HEK293 (cell line): Measurements from ENCODE around the gene FNDC11.

Source experiments
- CTCF ChIA-PET: fragments of 350-600 bp; formaldehyde crosslinking; extraction: SDS; loops from one replicate; lab custom pipeline; 2021; ENCODE audit warnings: antibody characterized with exemption; lab: Yijun Ruan, JAX
- POLR2A ChIA-PET: fragments of 300-600 bp; formaldehyde crosslinking; extraction: SDS; loops from one replicate; lab custom pipeline; 2020; ENCODE audit warnings: antibody characterized with exemption, inconsistent platforms; lab: Yijun Ruan, JAX
- H3K27ac ChIP-seq: fragments of 200-500 bp; sonication (Bioruptor generic); 2 replicates; pipeline ENCODE4 v1.5.1; 2014; ENCODE audit warnings: low read depth, low read length, control low read depth, inconsistent platforms; ENCODE audit errors: extremely low read depth
- H3K36me3 ChIP-seq, 2 experiments: fragments of 200-500 bp in 1 of 2; sonication (Bioruptor generic) in 1 of 2; 1 replicate in 1 of 2; 2 replicates in 1 of 2; pipeline ENCODE4 v1.5.1; 2014 to 2017; ENCODE audit warnings: inconsistent platforms in 2 of 2, low read length in 2 of 2; ENCODE audit not compliant: control insufficient read depth in 2 of 2, insufficient read depth in 1 of 2
- H3K4me1 ChIP-seq: fragments of 200-500 bp; sonication (Bioruptor generic); 2 replicates; pipeline ENCODE4 v1.5.1; 2014; ENCODE audit warnings: mild to moderate bottlenecking, low read length, inconsistent platforms; ENCODE audit not compliant: control insufficient read depth, insufficient read depth
- H3K4me3 ChIP-seq: 2 replicates; pipeline ENCODE4 v1.5.1; 2011; ENCODE audit warnings: low read depth, mild to moderate bottlenecking, control low read depth, low read length, moderate library complexity
- H3K9me3 ChIP-seq: fragments of 200-500 bp; sonication (Bioruptor generic); 2 replicates; pipeline ENCODE4 v1.5.1; 2014; ENCODE audit warnings: low read depth, low read length, inconsistent platforms; ENCODE audit not compliant: control insufficient read depth, insufficient read depth
- BCL11B ChIP-seq: fragments of 450-650 bp; formaldehyde crosslinking; IDR thresholded peaks from 2 replicates; pipeline ENCODE4 v1.5.1; 2016; ENCODE audit warnings: low read depth, missing biosample characterization, missing genetic modification characterization
- EGR2 ChIP-seq: fragments of 450-650 bp; formaldehyde crosslinking; IDR thresholded peaks from 2 replicates; pipeline ENCODE4 v1.5.1; 2016; ENCODE audit warnings: low read depth, missing biosample characterization, missing genetic modification characterization
- GLIS1 ChIP-seq: fragments of 450-650 bp; formaldehyde crosslinking; IDR thresholded peaks from 2 replicates; pipeline ENCODE4 v1.5.1; 2016; ENCODE audit warnings: missing biosample characterization, missing genetic modification characterization
- GLIS2 ChIP-seq: fragments of 450-650 bp; formaldehyde crosslinking; IDR thresholded peaks from 2 replicates; pipeline ENCODE4 v1.5.1; 2016; ENCODE audit warnings: missing biosample characterization, missing genetic modification characterization
- KLF1 ChIP-seq: fragments of 450-650 bp; formaldehyde crosslinking; IDR thresholded peaks from 2 replicates; pipeline ENCODE4 v1.5.1; 2016; ENCODE audit warnings: missing biosample characterization, missing genetic modification characterization
- MYNN ChIP-seq: fragments of 450-650 bp; formaldehyde crosslinking; IDR thresholded peaks from 2 replicates; pipeline ENCODE4 v1.5.1; 2016; ENCODE audit warnings: missing biosample characterization, missing genetic modification characterization, borderline replicate concordance
- SP2 ChIP-seq: fragments of 450-650 bp; formaldehyde crosslinking; IDR thresholded peaks from 2 replicates; pipeline ENCODE4 v1.5.1; 2016; ENCODE audit warnings: missing biosample characterization, missing genetic modification characterization
- WT1 ChIP-seq: fragments of 450-650 bp; formaldehyde crosslinking; IDR thresholded peaks from 2 replicates; pipeline ENCODE4 v1.5.1; 2016; ENCODE audit warnings: missing biosample characterization, missing genetic modification characterization
- ZBTB8A ChIP-seq: fragments of 450-650 bp; formaldehyde crosslinking; IDR thresholded peaks from 2 replicates; pipeline ENCODE4 v1.5.1; 2016; ENCODE audit warnings: missing biosample characterization, missing genetic modification characterization
- ZEB2 ChIP-seq: fragments of 450-650 bp; formaldehyde crosslinking; IDR thresholded peaks from 2 replicates; pipeline ENCODE4 v1.5.1; 2016; ENCODE audit warnings: missing biosample characterization, missing genetic modification characterization
- ZFHX2 ChIP-seq: fragments of 450-650 bp; formaldehyde crosslinking; conservative IDR thresholded peaks from 2 replicates; pipeline ENCODE4 v1.5.1; 2016; ENCODE audit warnings: missing biosample characterization, missing genetic modification characterization
- ZFP69B ChIP-seq: fragments of 450-650 bp; formaldehyde crosslinking; IDR thresholded peaks from 2 replicates; pipeline ENCODE4 v1.5.1; 2016; ENCODE audit warnings: missing biosample characterization, missing genetic modification characterization
- ZIC2 ChIP-seq: fragments of 450-650 bp; formaldehyde crosslinking; IDR thresholded peaks from 2 replicates; pipeline ENCODE4 v1.5.1; 2016; ENCODE audit warnings: missing biosample characterization, missing genetic modification characterization
- ZNF202 ChIP-seq: fragments of 450-650 bp; formaldehyde crosslinking; IDR thresholded peaks from 2 replicates; pipeline ENCODE4 v1.5.1; 2016; ENCODE audit warnings: missing biosample characterization, missing genetic modification characterization, borderline replicate concordance
- ZNF341 ChIP-seq: fragments of 450-650 bp; formaldehyde crosslinking; IDR thresholded peaks from 2 replicates; pipeline ENCODE4; 2016; ENCODE audit warnings: low read depth, missing biosample characterization, missing genetic modification characterization
- ZNF423 ChIP-seq: fragments of 450-650 bp; formaldehyde crosslinking; IDR thresholded peaks from 2 replicates; pipeline ENCODE4 v1.5.1; 2016; ENCODE audit warnings: missing biosample characterization, missing genetic modification characterization
- ZNF629 ChIP-seq: fragments of 450-650 bp; formaldehyde crosslinking; IDR thresholded peaks from 2 replicates; pipeline ENCODE4 v1.5.1; 2017; ENCODE audit warnings: missing biosample characterization, missing genetic modification characterization
- ZNF837 ChIP-seq: fragments of 450-650 bp; formaldehyde crosslinking; IDR thresholded peaks from 2 replicates; pipeline ENCODE4 v1.5.1; 2016; ENCODE audit warnings: missing biosample characterization, missing genetic modification characterization
- TF ChIP-seq, protein P1 (sequence below): fragments of 450-650 bp; formaldehyde crosslinking; IDR thresholded peaks from 2 replicates; pipeline ENCODE4 v1.5.1; 2016; ENCODE audit warnings: missing biosample characterization, missing genetic modification characterization
- TF ChIP-seq, protein P2 (sequence below): fragments of 450-650 bp; formaldehyde crosslinking; IDR thresholded peaks from 2 replicates; pipeline ENCODE4 v1.5.1; 2016; ENCODE audit warnings: missing biosample characterization, missing genetic modification characterization
- TF ChIP-seq, protein P3 (sequence below): IDR thresholded peaks from 2 replicates; pipeline ENCODE4 v1.6.1; 2011; ENCODE audit warnings: mild to moderate bottlenecking, low read depth, low read length, borderline replicate concordance

FNDC11 gene

DNA sequence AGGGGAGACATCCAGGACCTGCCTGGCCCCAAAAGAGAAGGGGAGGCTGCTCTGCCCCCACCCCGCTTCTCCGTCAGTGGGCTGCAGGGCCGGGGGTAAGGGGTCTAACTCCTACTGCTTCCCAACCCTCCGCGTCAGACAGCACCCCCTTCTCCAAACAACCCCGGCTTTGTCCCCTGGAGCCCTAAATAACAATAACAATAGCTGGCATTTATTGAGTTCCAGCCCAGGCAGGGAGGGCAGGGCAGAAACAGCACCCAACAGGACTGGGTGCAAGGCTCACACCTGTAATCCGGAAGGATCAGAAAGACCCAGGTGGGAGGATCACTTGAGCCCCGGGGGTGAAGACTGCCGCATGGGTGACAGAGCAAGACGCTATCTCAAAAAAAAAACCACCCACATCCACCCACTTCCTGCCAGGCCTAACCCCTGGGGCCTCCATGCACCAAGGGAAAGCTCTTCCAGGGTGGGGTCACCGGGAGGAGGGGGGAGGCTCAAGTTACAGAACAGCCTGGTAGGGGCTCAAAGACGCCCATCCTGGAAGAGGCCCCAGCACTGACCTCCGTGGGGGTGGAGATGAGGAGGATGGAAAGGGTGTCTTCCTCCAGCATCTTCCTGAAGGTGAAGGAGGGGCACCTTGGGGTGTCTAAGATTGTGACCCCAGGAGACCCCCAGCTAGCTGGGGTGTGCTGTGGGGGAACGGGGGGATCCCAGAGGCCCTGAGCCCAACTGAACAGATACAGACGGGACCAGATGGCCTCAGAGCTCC, 1.3 kb upstream of the FNDC11 start:
- 0 out of 2 replicates have a peak, but pooled peaks have one; percentile 53 for TF ChIP-seq ZEB2
- peak; percentile 68 for TF ChIP-seq GLIS2 (tag by site-specific recombination)
- peak; percentile 69 for TF ChIP-seq ZIC2 (tag by site-specific recombination)
- TF ChIP-seq EGR2 (tag by site-specific recombination) = peak; percentile 96
- no peak for TF ChIP-seq ZNF629
- TF ChIP-seq, protein P1, sequence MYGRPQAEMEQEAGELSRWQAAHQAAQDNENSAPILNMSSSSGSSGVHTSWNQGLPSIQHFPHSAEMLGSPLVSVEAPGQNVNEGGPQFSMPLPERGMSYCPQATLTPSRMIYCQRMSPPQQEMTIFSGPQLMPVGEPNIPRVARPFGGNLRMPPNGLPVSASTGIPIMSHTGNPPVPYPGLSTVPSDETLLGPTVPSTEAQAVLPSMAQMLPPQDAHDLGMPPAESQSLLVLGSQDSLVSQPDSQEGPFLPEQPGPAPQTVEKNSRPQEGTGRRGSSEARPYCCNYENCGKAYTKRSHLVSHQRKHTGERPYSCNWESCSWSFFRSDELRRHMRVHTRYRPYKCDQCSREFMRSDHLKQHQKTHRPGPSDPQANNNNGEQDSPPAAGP (tag by site-specific recombination) = peak; percentile 72; the same call in 1 of the 2 replicates
- TF ChIP-seq, protein P2, sequence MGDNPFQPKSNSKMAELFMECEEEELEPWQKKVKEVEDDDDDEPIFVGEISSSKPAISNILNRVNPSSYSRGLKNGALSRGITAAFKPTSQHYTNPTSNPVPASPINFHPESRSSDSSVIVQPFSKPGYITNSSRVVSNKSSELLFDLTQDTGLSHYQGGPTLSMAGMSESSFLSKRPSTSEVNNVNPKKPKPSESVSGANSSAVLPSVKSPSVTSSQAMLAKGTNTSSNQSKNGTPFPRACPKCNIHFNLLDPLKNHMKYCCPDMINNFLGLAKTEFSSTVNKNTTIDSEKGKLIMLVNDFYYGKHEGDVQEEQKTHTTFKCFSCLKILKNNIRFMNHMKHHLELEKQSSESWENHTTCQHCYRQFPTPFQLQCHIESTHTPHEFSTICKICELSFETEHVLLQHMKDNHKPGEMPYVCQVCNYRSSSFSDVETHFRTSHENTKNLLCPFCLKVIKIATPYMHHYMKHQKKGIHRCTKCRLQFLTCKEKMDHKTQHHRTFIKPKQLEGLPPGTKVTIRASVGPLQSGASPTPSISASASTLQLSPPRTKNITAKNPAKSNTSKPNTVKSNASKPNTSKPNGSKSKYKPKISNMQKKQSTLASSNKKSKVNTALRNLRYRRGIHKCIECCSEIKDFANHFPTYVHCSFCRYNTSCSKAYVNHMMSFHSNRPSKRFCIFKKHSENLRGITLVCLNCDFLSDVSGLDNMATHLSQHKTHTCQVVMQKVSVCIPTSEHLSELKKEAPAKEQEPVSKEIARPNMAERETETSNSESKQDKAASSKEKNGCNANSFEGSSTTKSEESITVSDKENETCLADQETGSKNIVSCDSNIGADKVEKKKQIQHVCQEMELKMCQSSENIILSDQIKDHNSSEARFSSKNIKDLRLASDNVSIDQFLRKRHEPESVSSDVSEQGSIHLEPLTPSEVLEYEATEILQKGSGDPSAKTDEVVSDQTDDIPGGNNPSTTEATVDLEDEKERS = no peak
- peak; percentile 56; the same call in 1 of the 2 replicates for TF ChIP-seq ZNF423
- no peak for TF ChIP-seq ZNF202 (tag by site-specific recombination)
- TF ChIP-seq BCL11B (tag by site-specific recombination) = no peak
- peak; percentile 99 for TF ChIP-seq ZNF341 (tag by site-specific recombination)
- peak; percentile 3; the same call in 1 of the 2 replicates for TF ChIP-seq SP2 (tag by site-specific recombination)
- no peak for TF ChIP-seq WT1
- peak; percentile 94 for TF ChIP-seq KLF1 (tag by site-specific recombination)
- TF ChIP-seq ZFP69B (tag by site-specific recombination) = peak; percentile 38; the same call in 1 of the 2 replicates
- peak; percentile 69 for TF ChIP-seq ZBTB8A (tag by site-specific recombination)
- peak; percentile 95 for TF ChIP-seq ZFHX2 (tag by site-specific recombination)
- TF ChIP-seq ZNF837 (tag by site-specific recombination) = no peak
- TF ChIP-seq, protein P3, sequence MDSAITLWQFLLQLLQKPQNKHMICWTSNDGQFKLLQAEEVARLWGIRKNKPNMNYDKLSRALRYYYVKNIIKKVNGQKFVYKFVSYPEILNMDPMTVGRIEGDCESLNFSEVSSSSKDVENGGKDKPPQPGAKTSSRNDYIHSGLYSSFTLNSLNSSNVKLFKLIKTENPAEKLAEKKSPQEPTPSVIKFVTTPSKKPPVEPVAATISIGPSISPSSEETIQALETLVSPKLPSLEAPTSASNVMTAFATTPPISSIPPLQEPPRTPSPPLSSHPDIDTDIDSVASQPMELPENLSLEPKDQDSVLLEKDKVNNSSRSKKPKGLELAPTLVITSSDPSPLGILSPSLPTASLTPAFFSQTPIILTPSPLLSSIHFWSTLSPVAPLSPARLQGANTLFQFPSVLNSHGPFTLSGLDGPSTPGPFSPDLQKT = no peak
- TF ChIP-seq MYNN = no peak
- peak; percentile 83 for TF ChIP-seq GLIS1
- no peaks in the 10 kb centered on the region for H3K36me3 ChIP-seq
- H3K4me1 ChIP-seq = 0 out of 2 replicates have a peak, but pooled peaks cover 2% of the 10 kb centered on the region
- ChIA-PET POLR2A (interaction anchor here (0.8 to 1.2 kb wide), 4 partner anchors 15 to 106 kb away, joined by 3 to 5 read pairs (median 4); partner anchors contain the start of genes HELZ2, PTK6 and RTEL1), CTCF (interaction anchor here (0.6 kb wide), 1 partner anchor 22 kb away, joined by 4 read pairs; no protein-coding TSS in a partner anchor)
- no peaks in the 10 kb centered on the region for H3K9me3 ChIP-seq
- no peak overlapping the region; the same call in 1 of the 2 replicates for H3K27ac ChIP-seq
- H3K4me3 ChIP-seq = no peak overlapping the region
